ENCODE results near the gene TRAPPC5. TPM values are rescaled to one million over a fixed set of nuclear protein-coding genes. Genes with fewer than 3 reads are reported as not detected.

Gene TRAPPC5
- 317 and 376 TPM in 2 replicates for total RNA-seq (2014; rRNA removed)
- percentile 56 among the genes with signal in this experiment for Bru-seq, nascent RNA
- percentile 76 among the genes with signal in this experiment for BruChase-seq, experiment 1, labeled RNA remaining after a 6-hour chase
- BruChase-seq, experiment 2, labeled RNA remaining after a 2-hour chase, result percentile 62 among the genes with signal in this experiment
- long read RNA-seq, full-length matches to known transcripts, result 117 of 134 reads
- long read RNA-seq, partial matches to known transcripts, result 0 of 134 reads
- long read RNA-seq, other reads (novel, unspliced or antisense), result 17 of 134 reads

DNA sequence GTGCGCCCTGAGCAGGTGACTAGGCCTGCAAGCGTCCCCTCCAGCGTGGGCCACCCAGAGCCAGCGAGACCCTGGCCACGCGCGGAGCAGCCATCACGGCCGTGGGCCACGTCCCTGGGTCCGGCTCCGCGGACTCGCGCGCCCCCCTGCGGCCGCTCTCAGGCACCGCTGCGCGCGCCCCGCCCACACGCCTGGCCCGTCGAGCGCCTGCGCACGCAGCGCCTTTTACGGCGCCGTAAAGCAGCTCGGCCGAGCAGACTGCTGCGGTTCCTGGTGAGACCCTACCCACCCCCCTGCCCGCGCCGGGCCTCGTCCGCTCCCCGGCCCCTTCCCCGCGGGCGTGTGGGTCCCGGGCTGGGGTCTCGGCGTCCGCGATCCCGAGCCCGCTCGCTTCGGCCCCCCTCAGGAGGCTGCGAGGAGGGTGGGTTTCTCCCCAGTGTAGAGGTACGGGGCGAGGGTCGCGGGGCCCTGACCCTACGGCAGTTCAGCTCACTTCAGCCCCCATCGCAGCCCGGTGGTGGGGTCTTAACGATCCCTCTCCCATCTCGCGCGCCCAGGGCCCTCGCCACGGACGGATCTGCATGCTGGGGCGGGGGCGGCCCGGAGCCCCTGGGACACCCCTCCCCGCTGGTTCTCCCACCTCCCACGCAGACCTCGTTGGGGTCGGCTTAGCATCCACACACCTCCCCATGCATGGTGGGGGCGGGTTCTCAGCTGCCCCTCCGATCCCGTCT, at the start of gene TRAPPC5:
Gene TRAPPC5 (plus strand): TSS at position 228 of the 734 bp plus-strand sequence. CDS start 1,421 bp downstream, outside the sequence.
- Histone ChIP-seq H3K4me2 (ENCODE audit: low read length) (peak within 1 kb of the TSS; percentile 98), H3K27me3 (ENCODE audit: low read length) (no peaks in the 10 kb centered on the region), H3K36me3 (ENCODE audit: low read depth, low read length) (0 out of 2 replicates have a peak, but pooled peaks cover 10% of the 10 kb centered on the region), H3K9me2 (replicated peaks; ENCODE audit: low read length) (no peaks in the 10 kb centered on the region), H4K20me1 (ENCODE audit: low read length) (no peaks in the 10 kb centered on the region), H3K9ac (ENCODE audit: low read length) (peak within 1 kb of the TSS; percentile 98), H3K27ac (ENCODE audit: low read length) (peak within 1 kb of the TSS; percentile 23; the same call in 1 of the 2 replicates), H3K4me1 (ENCODE audit: insufficient read depth, low read length) (peaks cover 25% of the 10 kb centered on the region; the same call in 1 of the 2 replicates), H2AFZ (ENCODE audit: low read length) (peak within 1 kb of the TSS; percentile 88), H3K79me2 (ENCODE audit: low read length) (peaks cover 20% of the 10 kb centered on the region), H3F3A (ENCODE audit: low read length, unreplicated experiment) (no peaks in the 10 kb centered on the region), H3K4me3 (ENCODE audit: low read length) (peak within 1 kb of the TSS; percentile 97), H3K9me3 (ENCODE audit: low read length) (no peaks in the 10 kb centered on the region)
- no TSS peak for BruUV-seq (replicated peaks)
- POLR2A ChIA-PET (ENCODE audit: unreplicated experiment), result interaction anchor here (0.6 kb wide), 2 partner anchors 122 to 226 kb away, joined by 11 to 15 read pairs; no protein-coding TSS in a partner anchor
- ATAC-seq (peak; percentile 81), DNase-seq (peak; percentile 93)
- CTCF ChIA-PET, result interaction anchor here (0.5 to 2.2 kb wide), 22 partner anchors 11 to 372 kb away, joined by 3 to 48 read pairs (median 4); partner anchors contain the start of genes CCL25, PET100, RETN and XAB2
- TF ChIP-seq, protein P1, sequence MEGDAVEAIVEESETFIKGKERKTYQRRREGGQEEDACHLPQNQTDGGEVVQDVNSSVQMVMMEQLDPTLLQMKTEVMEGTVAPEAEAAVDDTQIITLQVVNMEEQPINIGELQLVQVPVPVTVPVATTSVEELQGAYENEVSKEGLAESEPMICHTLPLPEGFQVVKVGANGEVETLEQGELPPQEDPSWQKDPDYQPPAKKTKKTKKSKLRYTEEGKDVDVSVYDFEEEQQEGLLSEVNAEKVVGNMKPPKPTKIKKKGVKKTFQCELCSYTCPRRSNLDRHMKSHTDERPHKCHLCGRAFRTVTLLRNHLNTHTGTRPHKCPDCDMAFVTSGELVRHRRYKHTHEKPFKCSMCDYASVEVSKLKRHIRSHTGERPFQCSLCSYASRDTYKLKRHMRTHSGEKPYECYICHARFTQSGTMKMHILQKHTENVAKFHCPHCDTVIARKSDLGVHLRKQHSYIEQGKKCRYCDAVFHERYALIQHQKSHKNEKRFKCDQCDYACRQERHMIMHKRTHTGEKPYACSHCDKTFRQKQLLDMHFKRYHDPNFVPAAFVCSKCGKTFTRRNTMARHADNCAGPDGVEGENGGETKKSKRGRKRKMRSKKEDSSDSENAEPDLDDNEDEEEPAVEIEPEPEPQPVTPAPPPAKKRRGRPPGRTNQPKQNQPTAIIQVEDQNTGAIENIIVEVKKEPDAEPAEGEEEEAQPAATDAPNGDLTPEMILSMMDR (conservative IDR thresholded peaks at IDR 0.05; ENCODE audit: low read depth, low read length), result peak; percentile 95
- TF ChIP-seq EZH2 (IDR thresholded peaks at IDR 0.05; ENCODE audit: low read length, unreplicated experiment), result no peak
- TF ChIP-seq EZH2phosphoT487 (IDR thresholded peaks at IDR 0.05; ENCODE audit: borderline replicate concordance, low read length), result no peak
- intact Hi-C loops (cut with micrococcal nuclease), result loop anchor here (1.0 kb wide), 2 partner anchors 28 to 119 kb away; no protein-coding TSS in a partner anchor

DNA sequence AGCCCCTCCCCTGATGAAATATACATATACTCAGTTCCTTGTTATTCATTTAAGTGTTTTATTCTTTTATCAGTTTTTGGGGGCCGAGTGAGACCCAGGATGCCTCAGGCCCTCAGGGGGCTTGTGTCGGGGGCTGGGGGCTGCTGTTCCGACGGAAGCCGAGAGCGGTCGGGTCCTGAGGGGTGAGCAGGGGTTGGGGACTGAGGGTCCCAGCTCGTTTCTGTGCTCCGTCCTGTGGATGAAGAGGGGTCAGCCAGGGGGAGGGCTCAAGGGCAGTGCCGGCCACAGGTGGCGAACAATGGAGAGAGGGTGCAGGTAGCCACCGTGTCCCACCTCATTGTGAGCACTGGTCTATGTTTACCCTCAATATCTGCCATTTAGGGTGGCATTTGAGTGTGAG, 49.1 kb upstream of the TRAPPC5 start:
- ATAC-seq, result no peak
- H2AFZ ChIP-seq (ENCODE audit: low read length), result no peak overlapping the region
- BruUV-seq (replicated peaks), result no TSS peak
- no peaks in the 10 kb centered on the region for H3K9me3 ChIP-seq (ENCODE audit: low read length)
- no peaks in the 10 kb centered on the region for H3K9me2 ChIP-seq (replicated peaks; ENCODE audit: low read length)
- DNase-seq, result no peak
- CTCF ChIA-PET, result no interaction called here
- TF ChIP-seq EZH2phosphoT487 (IDR thresholded peaks at IDR 0.05; ENCODE audit: borderline replicate concordance, low read length), result no peak
- TF ChIP-seq, protein P1 (conservative IDR thresholded peaks at IDR 0.05; ENCODE audit: low read depth, low read length), result no peak
- TF ChIP-seq EZH2 (IDR thresholded peaks at IDR 0.05; ENCODE audit: low read length, unreplicated experiment), result no peak
- no peaks in the 10 kb centered on the region for H3K27me3 ChIP-seq (ENCODE audit: low read length)
- H3K79me2 ChIP-seq (ENCODE audit: low read length), result peaks cover 51% of the 10 kb centered on the region
- no peak overlapping the region for H3K4me2 ChIP-seq (ENCODE audit: low read length)
- H3K27ac ChIP-seq (ENCODE audit: low read length), result no peak overlapping the region
- POLR2A ChIA-PET (ENCODE audit: unreplicated experiment), result no interaction called here
- H3K4me3 ChIP-seq (ENCODE audit: low read length), result no peak overlapping the region
- H3K36me3 ChIP-seq (ENCODE audit: low read depth, low read length), result peaks cover 4% of the 10 kb centered on the region; the same call in 1 of the 2 replicates
- peaks cover 16% of the 10 kb centered on the region for H3K4me1 ChIP-seq (ENCODE audit: insufficient read depth, low read length)
- intact Hi-C loops (cut with micrococcal nuclease), result no loop called here
- H3F3A ChIP-seq (ENCODE audit: low read length, unreplicated experiment), result no peaks in the 10 kb centered on the region
- H3K9ac ChIP-seq (ENCODE audit: low read length), result no peak overlapping the region
- no peaks in the 10 kb centered on the region for H4K20me1 ChIP-seq (ENCODE audit: low read length)
